ENCODE results near the gene LTBP4.
"Not testable (repeated sequence)": the region's sequence is repeated elsewhere in the genome, so short reads cannot be mapped to it uniquely, and the experiment has no call there.

The LTBP4 gene

DNA sequence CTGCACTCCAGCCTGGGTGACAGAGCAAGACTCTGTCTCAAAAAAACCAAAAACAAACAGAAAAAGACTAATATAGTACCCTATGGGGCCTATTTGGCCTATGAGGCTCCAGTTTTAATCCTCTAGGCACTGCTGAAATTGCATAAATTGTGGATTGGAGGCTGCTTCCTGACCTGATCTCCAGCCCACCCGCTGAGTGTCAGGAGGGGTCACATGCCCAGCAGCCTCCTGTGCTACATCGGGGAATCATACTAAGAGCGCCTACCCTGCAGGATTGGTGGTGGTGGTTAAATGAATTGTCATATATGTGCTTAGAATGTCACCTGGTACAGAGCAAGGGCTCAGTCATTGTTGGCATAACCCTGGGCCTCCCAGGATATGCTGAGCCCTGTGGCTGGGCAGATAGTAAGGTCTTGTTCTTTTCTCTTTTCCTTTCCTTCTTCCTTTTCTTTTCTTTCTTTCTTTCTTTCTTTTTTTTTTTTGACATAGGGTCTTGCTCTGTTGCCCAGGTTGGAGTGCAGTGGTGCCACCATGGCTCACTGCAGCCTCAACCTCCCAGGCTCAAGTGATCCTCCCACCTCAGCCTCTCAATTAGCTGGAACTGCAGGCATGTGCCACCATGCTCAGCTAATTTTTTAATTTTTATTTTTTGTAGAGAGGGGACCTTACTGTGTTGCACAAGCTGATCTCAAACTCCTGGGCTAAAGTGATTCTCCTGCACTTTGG, 31.3 kb downstream of the LTBP4 start:
- peaks cover 5% of the 10 kb centered on the region for H3K4me1 ChIP-seq (ENCODE audit: control insufficient read depth, insufficient read depth, low read length)
- peaks cover 5% of the 10 kb centered on the region; the same call in 1 of the 2 replicates for H3K36me3 ChIP-seq (ENCODE audit: control insufficient read depth, insufficient read depth, low read length)
- no peaks in the 10 kb centered on the region for H3K27me3 ChIP-seq (ENCODE audit: control insufficient read depth, insufficient read depth, low read length)
- no peak overlapping the region for H3K27ac ChIP-seq (ENCODE audit: low read length)
- H3K4me3 ChIP-seq (ENCODE audit: low read length), result no peak overlapping the region
- H3K9me3 ChIP-seq (ENCODE audit: control insufficient read depth, insufficient read depth, low read length), result no peaks in the 10 kb centered on the region
- DNase-seq (ENCODE audit: low read depth, low spot score), result no peak
- no CpG with 5 or more reads among the region's 3 CpGs for WGBS (ENCODE audit: insufficient coverage, insufficient read length)

DNA sequence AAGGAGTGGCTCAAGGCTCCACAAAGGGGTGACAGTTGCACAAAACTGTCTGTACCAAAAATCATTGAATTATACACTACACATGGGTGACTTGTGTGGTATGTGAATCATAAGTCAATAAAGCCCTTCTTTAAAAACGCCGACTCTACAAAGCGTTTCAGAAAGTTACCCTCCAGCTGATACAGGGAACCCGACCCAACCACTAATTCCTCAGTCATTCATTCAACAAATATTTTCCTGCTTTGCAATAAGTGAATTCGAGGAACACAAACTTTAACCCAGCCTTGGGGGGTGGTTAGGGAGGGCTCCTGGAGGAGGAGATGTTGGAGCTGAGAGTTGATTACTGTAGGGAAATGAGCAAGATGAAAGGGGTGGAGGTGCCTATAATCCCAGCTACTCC, 32.0 kb downstream of the LTBP4 start:
- no peaks in the 10 kb centered on the region for H3K27me3 ChIP-seq (ENCODE audit: control insufficient read depth, insufficient read depth, low read length)
- H3K27ac ChIP-seq (ENCODE audit: low read length), result no peak overlapping the region
- WGBS (ENCODE audit: insufficient coverage, insufficient read length), result no CpG with 5 or more reads among the region's 5 CpGs
- DNase-seq (ENCODE audit: low read depth, low spot score), result no peak
- H3K4me3 ChIP-seq (ENCODE audit: low read length), result no peak overlapping the region
- peaks cover 5% of the 10 kb centered on the region; the same call in 1 of the 2 replicates for H3K36me3 ChIP-seq (ENCODE audit: control insufficient read depth, insufficient read depth, low read length)
- H3K9me3 ChIP-seq (ENCODE audit: control insufficient read depth, insufficient read depth, low read length), result no peaks in the 10 kb centered on the region
- H3K4me1 ChIP-seq (ENCODE audit: control insufficient read depth, insufficient read depth, low read length), result peaks cover 5% of the 10 kb centered on the region

DNA sequence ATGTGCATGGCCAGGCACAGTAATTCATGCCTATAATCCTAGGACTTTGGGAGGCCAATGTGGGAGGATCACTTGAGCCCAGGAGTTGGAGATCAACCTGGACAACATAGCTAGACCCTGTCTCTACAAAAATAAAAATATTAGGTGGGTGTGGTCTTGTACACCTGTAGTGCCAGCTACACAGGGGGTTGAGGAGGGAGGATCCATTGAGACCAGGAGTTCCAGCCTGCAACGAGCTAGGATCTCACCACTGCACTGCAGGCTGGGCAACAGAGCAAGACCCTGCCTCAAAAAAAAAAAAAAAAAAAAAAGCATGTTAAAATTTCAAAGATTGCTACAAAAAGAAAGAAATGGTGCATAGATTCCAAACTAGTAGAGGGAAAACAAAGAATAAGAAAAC, 37.2 kb downstream of the LTBP4 start:
- DNase-seq (ENCODE audit: low read depth, low spot score), result no peak
- Histone ChIP-seq H3K4me3 (ENCODE audit: low read length) (no peak overlapping the region), H3K4me1 (ENCODE audit: control insufficient read depth, insufficient read depth, low read length) (peaks cover 1% of the 10 kb centered on the region; the same call in 1 of the 2 replicates), H3K27ac (ENCODE audit: low read length) (no peak overlapping the region), H3K27me3 (ENCODE audit: control insufficient read depth, insufficient read depth, low read length) (no peaks in the 10 kb centered on the region), H3K9me3 (ENCODE audit: control insufficient read depth, insufficient read depth, low read length) (no peaks in the 10 kb centered on the region), H3K36me3 (ENCODE audit: control insufficient read depth, insufficient read depth, low read length) (no peaks in the 10 kb centered on the region)
- WGBS (ENCODE audit: insufficient coverage, insufficient read length), result no CpG with 5 or more reads among the region's 1 CpG

DNA sequence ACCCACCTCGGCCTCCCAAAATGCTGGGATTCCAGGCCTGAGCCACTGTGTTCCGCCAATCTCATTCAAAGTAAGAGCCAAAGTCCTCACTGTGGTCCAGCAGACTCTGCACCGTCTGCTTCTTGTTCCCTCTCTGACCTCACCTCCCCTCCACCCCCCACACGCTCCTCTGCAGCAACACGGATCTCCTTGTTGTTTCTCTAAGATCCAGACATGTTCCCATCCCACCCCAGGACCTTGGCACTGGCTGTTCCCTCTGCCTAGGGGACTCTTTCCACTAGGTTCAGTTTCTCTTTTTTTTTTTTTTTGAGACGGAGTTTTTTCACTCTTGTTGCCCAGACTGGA, 38.4 kb downstream of the LTBP4 start:
- no peaks in the 10 kb centered on the region for H3K36me3 ChIP-seq (ENCODE audit: control insufficient read depth, insufficient read depth, low read length)
- no peaks in the 10 kb centered on the region for H3K27me3 ChIP-seq (ENCODE audit: control insufficient read depth, insufficient read depth, low read length)
- no peaks in the 10 kb centered on the region for H3K4me1 ChIP-seq (ENCODE audit: control insufficient read depth, insufficient read depth, low read length)
- WGBS (ENCODE audit: insufficient coverage, insufficient read length), result no CpG with 5 or more reads among the region's 6 CpGs
- H3K4me3 ChIP-seq (ENCODE audit: low read length), result no peak overlapping the region
- no peak overlapping the region for H3K27ac ChIP-seq (ENCODE audit: low read length)
- H3K9me3 ChIP-seq (ENCODE audit: control insufficient read depth, insufficient read depth, low read length), result no peaks in the 10 kb centered on the region
- no peak for DNase-seq (ENCODE audit: low read depth, low spot score)

DNA sequence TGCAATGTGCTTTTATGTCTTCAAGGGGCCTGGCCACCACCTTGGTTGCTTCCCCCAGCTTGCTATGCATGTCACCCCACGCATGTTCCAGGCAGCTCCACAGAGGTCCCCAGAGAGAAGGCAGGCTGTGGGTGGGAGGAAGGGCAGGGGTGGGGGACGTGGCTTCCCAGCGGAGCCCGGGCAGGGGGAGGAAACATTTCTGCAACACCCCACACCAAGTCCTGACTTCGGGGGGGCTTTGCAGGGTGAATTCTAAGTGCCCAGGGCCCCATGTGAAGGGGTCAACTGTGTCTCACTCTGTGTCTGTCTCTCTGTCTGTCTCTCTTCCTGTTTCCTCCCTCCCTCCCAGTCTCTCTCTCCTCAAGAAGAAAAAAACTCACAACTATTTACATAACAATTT, 39.6 kb downstream of the LTBP4 start:
- no peak overlapping the region for H3K27ac ChIP-seq (ENCODE audit: low read length)
- no peaks in the 10 kb centered on the region for H3K9me3 ChIP-seq (ENCODE audit: control insufficient read depth, insufficient read depth, low read length)
- WGBS (ENCODE audit: insufficient coverage, insufficient read length), result no CpG with 5 or more reads among the region's 5 CpGs
- no peaks in the 10 kb centered on the region for H3K36me3 ChIP-seq (ENCODE audit: control insufficient read depth, insufficient read depth, low read length)
- H3K27me3 ChIP-seq (ENCODE audit: control insufficient read depth, insufficient read depth, low read length), result no peaks in the 10 kb centered on the region
- H3K4me1 ChIP-seq (ENCODE audit: control insufficient read depth, insufficient read depth, low read length), result no peaks in the 10 kb centered on the region
- DNase-seq (ENCODE audit: low read depth, low spot score), result no peak
- no peak overlapping the region for H3K4me3 ChIP-seq (ENCODE audit: low read length)

DNA sequence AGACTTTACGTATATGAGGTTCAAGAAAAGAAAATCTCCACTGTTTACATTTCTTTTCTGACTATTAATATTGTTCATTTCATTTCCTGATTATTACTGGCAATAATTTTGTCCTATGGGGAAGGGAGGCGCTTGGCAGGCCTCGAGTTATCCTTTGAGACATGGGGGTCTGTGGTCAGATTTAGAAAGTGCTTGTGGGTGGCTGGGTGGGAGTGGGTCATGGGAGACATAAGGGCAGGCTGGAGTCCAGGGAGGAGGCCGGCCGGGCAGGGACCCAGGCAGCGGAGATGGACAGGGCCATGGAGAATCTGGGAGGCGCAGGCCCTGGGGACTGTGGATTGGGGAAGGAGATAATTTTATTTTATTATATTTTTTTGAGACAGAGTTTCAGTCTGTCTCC, 40.1 kb downstream of the LTBP4 start:
- Histone ChIP-seq H3K4me3 (ENCODE audit: low read length) (no peak overlapping the region), H3K4me1 (ENCODE audit: control insufficient read depth, insufficient read depth, low read length) (no peaks in the 10 kb centered on the region), H3K27ac (ENCODE audit: low read length) (no peak overlapping the region), H3K27me3 (ENCODE audit: control insufficient read depth, insufficient read depth, low read length) (no peaks in the 10 kb centered on the region), H3K36me3 (ENCODE audit: control insufficient read depth, insufficient read depth, low read length) (no peaks in the 10 kb centered on the region), H3K9me3 (ENCODE audit: control insufficient read depth, insufficient read depth, low read length) (no peaks in the 10 kb centered on the region)
- no peak for DNase-seq (ENCODE audit: low read depth, low spot score)
- no CpG with 5 or more reads among the region's 7 CpGs for WGBS (ENCODE audit: insufficient coverage, insufficient read length)

DNA sequence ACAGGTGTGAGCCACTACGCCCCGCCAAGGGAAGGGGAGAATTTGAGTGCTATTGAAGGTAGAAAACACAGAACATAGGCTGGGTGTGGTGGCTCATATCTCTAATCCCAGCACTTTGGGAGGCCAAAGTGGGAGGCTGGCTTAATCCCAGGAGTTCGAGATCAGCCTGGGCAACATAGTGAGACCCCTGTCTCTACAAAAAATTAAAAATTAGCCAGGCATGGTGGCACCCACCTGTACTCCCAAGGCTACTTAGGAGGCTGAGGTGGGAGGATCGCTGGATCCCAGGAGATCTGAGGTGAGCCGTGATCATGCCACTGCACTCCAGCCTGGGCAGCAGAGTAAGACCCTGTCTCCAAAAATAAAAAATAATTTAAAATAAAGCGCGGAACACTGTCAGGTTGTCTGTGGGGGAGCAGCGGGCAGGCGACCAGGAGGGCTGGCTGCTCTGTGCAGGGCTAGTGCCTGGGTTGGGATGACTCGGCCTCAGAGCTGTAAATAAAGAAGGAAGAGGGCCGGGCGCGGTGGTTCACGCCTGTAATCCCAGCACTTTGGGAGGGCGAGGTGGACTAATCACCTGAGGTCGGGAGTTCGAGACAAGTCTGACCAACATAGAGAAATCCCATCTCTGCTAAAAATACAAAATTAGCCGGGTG, 41.0 kb downstream of the LTBP4 start:
- Histone ChIP-seq H3K27ac (ENCODE audit: low read length) (no peak overlapping the region), H3K36me3 (ENCODE audit: control insufficient read depth, insufficient read depth, low read length) (no peaks in the 10 kb centered on the region), H3K27me3 (ENCODE audit: control insufficient read depth, insufficient read depth, low read length) (no peaks in the 10 kb centered on the region), H3K9me3 (ENCODE audit: control insufficient read depth, insufficient read depth, low read length) (no peaks in the 10 kb centered on the region), H3K4me1 (ENCODE audit: control insufficient read depth, insufficient read depth, low read length) (no peaks in the 10 kb centered on the region), H3K4me3 (ENCODE audit: low read length) (no peak overlapping the region)
- no peak for DNase-seq (ENCODE audit: low read depth, low spot score)
- WGBS (ENCODE audit: insufficient coverage, insufficient read length), result no CpG with 5 or more reads among the region's 18 CpGs

DNA sequence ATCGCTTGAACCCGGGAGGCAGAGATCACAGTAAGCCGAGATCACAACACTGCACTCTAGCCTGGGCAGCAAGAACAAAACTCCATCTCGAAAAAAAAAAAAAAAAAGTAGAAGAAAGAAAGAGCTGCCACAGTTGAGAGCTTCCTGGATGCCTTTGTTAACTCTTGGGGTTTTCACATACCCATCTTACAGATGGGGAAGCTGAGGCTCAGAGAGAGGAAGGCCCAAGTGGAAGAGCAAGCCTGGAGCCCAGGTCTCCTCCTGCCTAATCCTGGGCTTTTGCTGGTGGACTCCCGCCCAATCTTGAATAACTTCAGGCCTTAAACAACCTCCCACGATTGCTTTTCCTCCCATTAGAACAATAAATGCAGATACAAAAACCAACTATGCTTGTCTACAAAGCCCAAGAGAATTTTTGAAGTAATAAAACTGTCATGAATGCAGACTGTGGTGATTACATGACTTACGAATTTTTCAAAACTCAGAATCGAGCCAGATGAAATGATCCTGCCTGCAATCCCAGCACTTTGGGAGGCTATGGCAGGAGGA, 41.7 kb downstream of the LTBP4 start:
- H3K4me1 ChIP-seq (ENCODE audit: control insufficient read depth, insufficient read depth, low read length), result no peaks in the 10 kb centered on the region
- DNase-seq (ENCODE audit: low read depth, low spot score), result no peak
- no CpG with 5 or more reads among the region's 8 CpGs for WGBS (ENCODE audit: insufficient coverage, insufficient read length)
- no peak overlapping the region for H3K27ac ChIP-seq (ENCODE audit: low read length)
- no peaks in the 10 kb centered on the region for H3K27me3 ChIP-seq (ENCODE audit: control insufficient read depth, insufficient read depth, low read length)
- H3K4me3 ChIP-seq (ENCODE audit: low read length), result no peak overlapping the region
- H3K36me3 ChIP-seq (ENCODE audit: control insufficient read depth, insufficient read depth, low read length), result no peaks in the 10 kb centered on the region
- H3K9me3 ChIP-seq (ENCODE audit: control insufficient read depth, insufficient read depth, low read length), result no peaks in the 10 kb centered on the region

DNA sequence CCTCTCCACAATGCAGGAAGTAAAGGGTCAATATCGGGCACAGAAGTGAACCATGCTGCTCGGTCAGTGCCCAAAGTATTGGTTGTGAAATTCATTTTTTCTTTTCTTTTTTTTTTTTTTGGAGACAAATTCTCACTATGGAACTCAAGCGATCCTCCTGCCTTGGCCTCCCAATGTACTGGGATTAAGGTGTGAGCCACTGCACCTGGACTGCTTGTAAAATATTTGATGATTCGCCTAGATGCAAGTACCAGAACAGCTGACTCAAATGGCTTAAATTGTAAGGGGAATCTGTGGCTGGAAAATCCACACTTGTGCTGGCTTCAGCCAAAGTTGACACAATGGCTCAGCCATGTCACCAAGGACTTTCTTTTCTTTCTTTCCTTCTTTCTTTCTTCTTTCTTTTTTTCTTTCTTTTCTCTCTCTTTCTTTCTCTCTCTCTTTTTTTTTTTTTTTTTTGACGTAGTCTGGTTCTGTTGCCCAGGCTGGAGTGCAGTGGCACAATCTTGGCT, 45.6 kb downstream of the LTBP4 start:
- no CpG with 5 or more reads among the region's 5 CpGs for WGBS (ENCODE audit: insufficient coverage, insufficient read length)
- Histone ChIP-seq H3K27me3 (ENCODE audit: control insufficient read depth, insufficient read depth, low read length) (no peaks in the 10 kb centered on the region), H3K4me1 (ENCODE audit: control insufficient read depth, insufficient read depth, low read length) (no peaks in the 10 kb centered on the region), H3K4me3 (ENCODE audit: low read length) (no peak overlapping the region), H3K9me3 (ENCODE audit: control insufficient read depth, insufficient read depth, low read length) (no peaks in the 10 kb centered on the region), H3K36me3 (ENCODE audit: control insufficient read depth, insufficient read depth, low read length) (no peaks in the 10 kb centered on the region), H3K27ac (ENCODE audit: low read length) (no peak overlapping the region)
- no peak for DNase-seq (ENCODE audit: low read depth, low spot score)

DNA sequence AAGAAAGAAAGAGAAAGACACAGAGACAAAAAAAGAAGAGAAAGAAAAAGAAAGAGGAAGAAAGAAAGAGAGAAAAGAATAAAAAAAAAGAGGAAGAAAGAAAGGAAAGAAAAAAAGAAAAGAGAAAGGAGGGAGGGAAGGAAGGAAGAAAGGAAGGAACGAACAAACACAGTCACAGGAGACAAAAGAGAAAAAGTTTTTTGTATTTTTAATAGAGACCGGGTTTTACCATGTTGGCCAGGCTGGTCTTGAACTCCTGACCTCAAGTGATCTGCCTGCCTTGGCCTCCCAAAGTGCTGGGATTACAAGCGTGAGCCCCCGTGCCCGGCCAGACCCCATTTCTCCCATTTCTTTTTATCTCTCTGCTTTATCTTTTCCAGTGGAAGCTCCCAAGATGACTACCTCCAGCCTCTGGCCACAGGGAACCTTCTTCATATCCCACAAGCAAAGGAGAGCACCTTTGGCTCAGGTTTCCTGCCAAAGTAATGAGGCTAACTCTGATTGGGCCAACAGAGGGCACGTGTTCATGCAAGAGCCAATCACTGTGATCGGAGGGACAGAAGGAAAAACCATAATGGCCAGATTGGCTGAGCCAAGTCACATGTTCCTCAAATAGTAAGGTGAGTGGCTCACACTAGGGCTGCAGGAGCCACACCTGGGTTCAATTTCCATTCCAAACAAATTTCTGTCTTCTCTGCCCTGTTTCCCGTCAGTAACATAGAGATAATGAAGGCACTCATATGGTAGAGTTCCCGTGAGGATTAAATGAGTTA, 48.9 kb downstream of the LTBP4 start:
- WGBS (ENCODE audit: insufficient coverage, insufficient read length), result no CpG with 5 or more reads among the region's 9 CpGs
- not testable (repeated sequence) for H3K27ac ChIP-seq (ENCODE audit: low read length); H3K36me3 ChIP-seq (ENCODE audit: control insufficient read depth, insufficient read depth, low read length); H3K9me3 ChIP-seq (ENCODE audit: control insufficient read depth, insufficient read depth, low read length); H3K27me3 ChIP-seq (ENCODE audit: control insufficient read depth, insufficient read depth, low read length); H3K4me1 ChIP-seq (ENCODE audit: control insufficient read depth, insufficient read depth, low read length); H3K4me3 ChIP-seq (ENCODE audit: low read length); DNase-seq (ENCODE audit: low read depth, low spot score)
